Renal pelvis (tissue), 4 donors: ENCODE results near the gene CEMP1. TPM values are rescaled to one million over a fixed set of nuclear protein-coding genes. Genes with fewer than 3 reads are reported as not detected.

ENCODE experiments used
- DNase-seq: peaks from one replicate; pipeline ENCODE4 v3.0.0-alpha.2; 2013
- polyA plus RNA-seq, 3 donors: library from polyadenylated mRNA; unstranded; fragments of 120-200 nt; gene quantifications; one replicate each; pipeline ENCODE4 v1.2.1, GENCODE V29; 2013; ENCODE audit not compliant: insufficient read length in 3 of 3

CEMP1 gene
- polyA plus RNA-seq, 3 donors = 2.8 to 8.6 (median 8.0) TPM

DNA sequence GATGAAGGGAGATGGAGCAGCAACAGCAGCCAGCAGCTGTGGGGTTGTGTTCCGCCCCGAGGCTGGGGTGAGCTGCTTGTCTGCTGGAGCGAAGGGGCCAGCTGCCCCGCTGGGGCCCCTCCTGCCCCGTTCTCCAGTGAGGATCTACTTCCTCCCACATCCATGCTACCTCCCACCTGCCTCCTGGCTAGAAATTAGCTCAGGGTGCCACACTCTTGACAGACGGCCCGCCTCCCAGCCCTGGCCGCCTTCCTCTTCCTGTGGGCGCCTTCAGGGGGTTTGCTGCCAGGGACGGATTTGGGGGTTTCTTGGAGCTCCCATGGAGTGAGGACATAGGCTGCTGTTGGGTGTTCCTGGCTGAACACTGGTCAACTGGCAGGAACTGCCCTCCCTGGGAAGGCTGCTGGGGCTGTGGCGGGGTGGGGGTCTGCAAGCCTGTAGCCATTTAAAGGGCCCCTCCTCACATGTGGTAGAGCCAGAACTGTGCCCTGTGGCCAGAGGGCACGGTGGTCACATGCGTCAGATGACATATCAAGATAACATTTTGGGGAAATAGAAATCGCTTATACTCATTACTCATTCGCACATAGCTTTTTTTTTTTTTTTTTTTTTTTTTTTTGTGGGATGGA lies 43.2 kb downstream of the CEMP1 start:
- no peak for DNase-seq

DNA sequence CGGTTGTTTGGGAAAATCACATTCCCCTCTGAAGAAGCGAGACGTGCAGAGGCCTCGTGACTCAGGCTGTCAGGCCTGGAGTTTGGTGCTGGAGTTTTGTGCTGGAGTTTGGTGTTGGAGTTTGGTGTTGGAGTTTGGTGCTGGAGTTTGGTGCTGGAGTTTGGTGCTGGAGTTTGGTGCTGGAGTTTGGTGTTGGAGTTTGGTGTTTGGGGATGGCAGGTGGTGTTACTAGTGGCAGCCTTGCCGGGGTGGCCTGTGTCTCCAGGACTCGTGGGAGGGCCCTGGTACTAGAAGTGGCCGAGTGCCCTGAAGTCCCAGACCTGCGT lies 43.7 kb downstream of the CEMP1 start:
- no peak for DNase-seq

DNA sequence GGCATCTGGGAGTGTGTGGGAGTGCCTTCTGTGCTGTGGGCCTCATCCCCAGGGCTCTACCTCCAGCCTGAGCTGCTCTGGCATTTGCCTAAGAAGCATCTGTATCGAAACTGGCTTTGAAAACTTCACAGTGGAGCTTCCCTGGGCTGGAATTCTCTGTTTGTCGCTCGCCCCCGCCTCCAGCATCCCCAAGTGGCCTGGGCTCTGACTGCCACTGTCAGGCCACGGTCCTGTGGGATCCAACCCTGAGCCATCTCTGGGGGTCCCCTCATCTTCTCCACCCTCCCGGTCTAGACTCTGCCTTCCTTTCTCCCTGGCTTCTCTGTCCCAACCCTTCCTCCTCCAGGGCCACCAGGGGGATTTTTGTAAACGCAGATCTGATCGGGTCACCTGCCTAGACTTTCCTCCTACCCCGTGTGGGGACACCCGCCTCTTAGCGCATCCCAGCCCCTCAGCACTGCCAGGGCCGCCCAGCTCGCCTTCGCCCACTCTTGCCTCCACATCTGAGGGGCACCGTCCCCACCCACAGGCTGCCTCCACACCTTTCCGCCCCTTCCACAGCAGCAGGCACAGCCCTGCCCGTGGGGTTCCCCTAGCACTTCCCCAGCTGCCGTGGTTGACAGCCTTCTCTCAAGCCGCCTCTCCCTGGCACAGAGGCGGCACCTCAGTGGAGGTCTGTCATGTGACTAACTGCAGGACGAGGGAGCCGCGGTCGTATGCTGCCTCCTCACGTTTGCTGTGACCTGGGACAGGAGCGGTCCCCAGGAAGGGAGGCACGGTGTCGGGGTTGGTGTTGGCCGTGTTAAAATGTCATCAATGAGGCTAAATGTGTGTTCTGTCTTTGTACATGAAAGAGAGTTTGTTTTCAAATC lies 44.3 kb downstream of the CEMP1 start:
- no peak for DNase-seq

DNA sequence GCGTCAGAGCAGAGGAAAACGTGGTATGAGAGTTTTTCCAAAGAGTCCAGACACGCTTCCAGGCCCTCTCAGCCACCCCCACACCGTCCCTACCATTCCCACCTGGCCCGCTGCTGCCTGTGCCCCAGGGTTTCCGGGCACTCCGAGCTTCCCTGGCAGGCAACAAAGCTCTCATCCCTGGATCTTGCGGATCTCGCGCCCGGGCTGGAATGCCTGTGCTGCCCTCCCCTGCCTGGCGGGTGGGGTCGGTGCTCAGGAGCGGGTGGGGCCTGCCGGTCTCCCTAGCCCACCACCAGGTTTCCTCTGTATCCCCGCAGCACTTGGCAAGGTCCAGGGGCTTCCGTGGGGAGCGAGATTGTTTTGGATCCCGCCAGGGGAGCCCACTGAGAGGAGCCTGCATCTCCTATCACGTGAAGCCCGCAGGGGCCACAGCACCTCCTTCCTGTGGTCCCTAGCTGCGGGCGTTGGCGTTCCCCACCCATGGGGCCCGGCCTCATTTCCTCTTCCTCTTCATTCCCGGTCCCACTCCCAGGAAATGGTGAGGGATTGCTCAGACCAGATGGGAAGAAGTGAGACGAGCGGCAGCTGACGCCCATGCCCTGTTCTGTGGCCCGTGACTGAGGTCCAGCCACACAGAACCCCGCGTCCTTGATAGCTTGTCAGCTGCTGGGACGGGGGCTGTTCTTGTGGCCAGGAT lies 45.2 kb downstream of the CEMP1 start:
- DNase-seq = no peak

DNA sequence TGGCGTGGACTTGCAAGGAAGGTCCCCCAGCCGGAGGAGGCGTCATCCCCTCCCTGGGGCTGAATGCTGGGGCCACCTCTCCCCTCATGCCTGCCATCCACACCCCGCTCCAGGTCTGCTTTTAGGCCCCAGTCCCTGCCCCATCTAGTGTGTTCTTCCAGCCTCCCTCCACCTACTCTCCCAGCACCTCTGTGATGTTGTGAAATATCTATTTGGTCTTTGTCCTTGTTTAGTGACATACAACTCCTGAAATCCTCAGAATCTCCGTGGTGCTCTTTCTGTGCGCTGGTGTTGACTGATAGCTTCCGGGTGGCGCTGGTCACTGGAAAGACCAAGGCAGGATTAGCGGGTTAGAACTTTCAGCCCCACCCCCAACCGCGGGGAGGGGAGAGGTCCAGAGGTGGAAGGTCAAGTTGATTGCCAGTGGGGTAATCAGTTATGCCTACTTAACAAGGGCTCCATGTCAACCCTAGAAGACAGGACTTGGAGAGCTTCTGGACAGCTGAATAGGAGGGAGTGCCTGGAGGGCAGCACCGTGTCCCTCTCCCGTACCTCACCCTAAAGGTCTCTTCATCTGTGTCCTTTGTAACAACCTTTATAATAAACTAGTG lies 46.2 kb downstream of the CEMP1 start:
- DNase-seq = no peak

DNA sequence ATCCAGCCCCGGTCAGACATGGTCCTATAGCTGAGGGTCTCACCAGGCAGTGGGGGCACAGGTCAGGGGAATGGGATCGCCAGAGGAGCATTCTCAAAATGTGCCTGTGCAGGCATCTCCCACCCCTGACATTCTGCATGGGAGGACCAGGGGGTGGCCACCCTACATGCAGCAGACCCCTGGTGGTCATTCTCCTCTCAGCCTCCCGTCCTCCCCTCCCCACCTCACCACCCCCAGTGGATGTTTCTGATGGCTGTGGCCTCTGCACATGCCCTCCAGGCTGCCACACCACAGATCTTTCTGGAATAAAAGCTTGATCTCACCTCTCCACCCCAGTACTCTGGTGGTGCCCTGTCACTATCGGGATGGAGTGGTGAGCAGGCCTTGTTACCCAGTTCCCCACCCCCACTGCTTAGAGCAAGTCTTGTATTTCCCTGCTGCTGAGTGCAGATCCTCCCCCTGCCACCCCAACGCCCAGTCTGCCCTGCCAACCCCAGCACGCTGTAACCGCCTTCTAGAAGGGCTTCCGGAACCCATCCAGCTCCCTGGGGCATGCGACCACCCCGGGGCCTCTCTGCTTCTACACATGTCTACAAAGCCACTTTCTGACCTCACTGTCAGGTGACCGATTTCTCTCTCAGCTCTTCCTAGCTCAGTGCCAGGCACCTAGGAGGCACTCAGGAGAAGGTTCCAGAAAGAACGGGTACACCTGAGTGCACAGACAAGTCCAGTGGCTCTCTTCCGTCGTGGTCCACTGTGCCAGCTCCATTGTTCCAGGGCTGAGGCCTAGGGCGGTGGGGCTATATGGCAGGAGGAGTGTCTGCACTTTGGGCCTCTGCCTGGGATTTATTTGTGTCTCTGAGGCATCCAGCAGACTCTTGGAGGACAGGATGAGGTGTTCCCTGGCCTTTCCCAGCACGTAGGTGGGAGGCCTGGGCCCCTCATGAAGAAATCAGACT lies 47.0 kb downstream of the CEMP1 start:
- no peak for DNase-seq

DNA sequence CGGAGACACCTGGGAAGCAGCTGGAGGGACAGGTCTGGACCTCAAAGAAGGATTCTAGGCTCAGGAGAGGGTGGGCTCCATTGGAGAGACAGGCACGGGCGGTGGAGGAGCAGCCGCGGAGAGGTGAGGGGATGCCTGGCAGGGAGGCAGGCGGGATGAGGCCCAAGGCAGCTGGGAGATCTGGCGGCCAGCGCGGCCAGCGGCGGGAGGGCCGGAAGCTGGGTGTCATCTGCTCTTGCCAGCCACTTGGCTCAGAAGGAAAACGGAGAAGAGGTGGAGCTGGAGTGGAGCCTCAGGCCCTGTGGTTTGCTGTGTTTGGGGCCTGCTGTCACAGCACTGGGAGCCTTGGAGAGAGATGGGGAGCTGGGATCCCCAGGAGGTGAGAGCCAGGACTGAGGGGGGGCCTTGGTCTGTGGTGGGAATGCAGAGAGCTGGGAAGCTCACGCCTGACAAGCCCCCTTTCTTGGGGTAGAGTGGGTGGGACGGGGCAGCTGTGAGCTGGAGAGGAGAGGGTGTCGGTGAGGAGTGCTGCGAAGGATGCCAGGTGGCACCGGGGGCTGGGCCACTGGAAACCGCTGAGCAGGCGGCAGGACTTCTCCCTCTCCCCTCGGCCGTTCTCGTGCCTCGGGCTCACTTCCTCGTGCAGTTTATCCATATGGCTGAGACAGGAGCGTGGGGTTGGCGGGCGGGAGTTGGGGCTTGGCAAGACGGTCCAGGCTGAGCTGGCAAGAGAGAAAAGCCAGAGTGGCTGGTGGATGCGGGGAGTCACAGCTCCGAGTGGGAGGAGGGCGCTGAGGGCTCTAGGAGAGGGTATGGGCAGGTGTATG lies 48.3 kb downstream of the CEMP1 start:
- DNase-seq = no peak

DNA sequence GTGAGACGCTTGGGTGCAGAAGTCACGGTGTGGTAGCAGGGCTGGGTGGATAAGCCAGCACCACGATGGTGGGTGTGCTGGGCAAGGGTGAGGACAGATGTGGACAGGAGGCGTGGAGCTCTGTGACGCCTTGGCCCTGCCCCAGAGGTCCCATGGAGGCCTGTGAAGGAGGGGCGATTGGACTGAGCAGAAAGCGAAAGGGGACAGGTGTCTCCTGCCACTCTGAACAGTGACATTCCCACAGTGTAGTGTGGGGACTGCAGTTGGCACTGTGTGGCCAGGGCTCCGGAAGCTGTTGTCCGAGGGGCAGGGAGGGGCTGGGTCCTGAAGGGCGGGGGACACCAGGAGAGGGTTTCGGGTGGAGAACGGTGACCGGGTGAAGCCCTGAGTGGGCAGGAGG lies 49.0 kb downstream of the CEMP1 start:
- no peak for DNase-seq

DNA sequence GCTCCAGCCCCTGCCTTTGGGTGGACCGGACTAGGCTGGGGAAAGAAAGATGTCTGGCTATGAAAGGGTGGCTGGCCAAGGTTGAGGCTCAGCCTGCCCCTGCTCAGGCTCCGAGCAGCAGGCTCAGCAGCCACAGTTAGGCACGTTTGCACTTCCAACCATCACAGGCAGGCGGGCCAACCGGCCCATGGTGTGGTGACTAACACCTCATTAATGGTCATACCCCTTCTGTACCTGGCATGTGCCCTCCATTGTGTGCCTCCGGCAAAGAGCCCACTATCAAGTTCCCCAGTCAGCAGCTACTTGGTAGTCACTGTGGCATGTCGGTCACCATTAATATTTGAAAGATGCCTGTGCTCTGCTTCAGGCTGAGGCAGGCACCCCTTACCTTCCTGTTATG lies 49.5 kb downstream of the CEMP1 start:
- DNase-seq = no peak

DNA sequence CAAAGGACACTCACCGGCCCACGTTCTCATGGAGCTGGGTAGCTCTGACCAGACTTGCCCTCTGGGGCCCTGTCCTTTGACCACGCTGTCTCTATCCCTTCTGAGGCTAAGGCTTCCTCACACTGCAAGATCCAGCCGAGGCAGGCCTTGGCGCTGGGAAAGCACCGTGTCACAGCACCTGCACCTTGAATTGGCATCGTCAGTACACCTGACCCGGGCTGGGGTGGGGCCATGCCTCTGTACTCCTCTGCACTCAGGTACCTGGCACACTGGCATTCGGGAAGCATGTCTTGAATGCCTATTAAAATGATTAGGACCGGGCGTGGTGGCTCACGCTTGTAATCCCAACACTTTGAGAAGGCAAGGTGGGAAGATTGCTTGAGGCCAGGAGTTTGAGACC lies 50.3 kb downstream of the CEMP1 start:
- DNase-seq = no peak

Other genes starting within 250 kb of the CEMP1 start
- gene ABCA3, start 190.7 kb downstream of the CEMP1 start, polyA plus RNA-seq = 1 to 10 TPM; 6.6 to 7.8 (median 7.5) TPM
- gene CCNF, start 102.0 kb downstream of the CEMP1 start, polyA plus RNA-seq = 10 to 100 TPM; 12.6 to 15.4 (median 13.2) TPM
- 10 to 100 TPM; 11.3 to 14.2 (median 13.7) TPM for gene TEDC2, start 71.3 kb downstream of the CEMP1 start, polyA plus RNA-seq
- 1 to 10 TPM; 2.4 to 4.3 (median 3.8) TPM for gene NTN3, start 60.1 kb downstream of the CEMP1 start, polyA plus RNA-seq
- 10 to 100 TPM; 16.1 to 25.1 (median 24.0) TPM for gene TBC1D24, start 56.3 kb downstream of the CEMP1 start, polyA plus RNA-seq
- 100 to 1,000 TPM; 238 to 294 (median 248) TPM for gene ATP6V0C, start 17.5 kb downstream of the CEMP1 start, polyA plus RNA-seq
- 10 to 100 TPM; 33.7 to 47.0 (median 38.5) TPM for gene AMDHD2, start 11.0 kb downstream of the CEMP1 start, polyA plus RNA-seq
- gene PDPK1, start 6.6 kb upstream of the CEMP1 start, polyA plus RNA-seq = 10 to 100 TPM; 49.4 to 51.4 (median 50.1) TPM
- gene KCTD5, start 151.1 kb upstream of the CEMP1 start, polyA plus RNA-seq = 10 to 100 TPM; 19.7 to 25.3 (median 23.4) TPM
- 1 to 10 TPM; 1.5 to 2.8 (median 2.0) TPM for gene PRSS27, start 188.8 kb upstream of the CEMP1 start, polyA plus RNA-seq
- 100 to 1,000 TPM; 642 to 846 (median 787) TPM for gene SRRM2, start 221.2 kb upstream of the CEMP1 start, polyA plus RNA-seq
- gene ELOB, start 245.9 kb upstream of the CEMP1 start, polyA plus RNA-seq = 100 to 1,000 TPM; 203 to 310 (median 281) TPM